IMR-90 (cell line): ENCODE data around the gene USP32. TPM values are rescaled to one million over a fixed set of nuclear protein-coding genes. Genes with fewer than 3 reads are reported as not detected.
"Not testable (repeated sequence)": the region's sequence is repeated elsewhere in the genome, so short reads cannot be mapped to it uniquely, and the experiment has no call there.

Experiments used
- ATAC-seq: fragments of 200-7000 bp; cut with Tn5 transposase; 2 replicates; pipeline ENCODE4 v1.9.1; 2020; ENCODE audit warnings: low read depth, mild to moderate bottlenecking, moderate library complexity
- BruUV-seq: library from RNA; stranded (reverse); fragments of 400-500 nt; replicated peaks from 2 replicates; lab custom pipeline; 2021; lab: Mats Ljungman, UMichigan
- CTCF ChIA-PET: fragments of 300-600 bp; formaldehyde crosslinking; extraction: SDS; loops from one replicate; lab custom pipeline; 2021; ENCODE audit warnings: antibody characterized with exemption; lab: Yijun Ruan, JAX
- POLR2A ChIA-PET: fragments of 300-600 bp; sonication (Branson Sonifier 250); formaldehyde crosslinking; loops from one replicate; lab custom pipeline; 2022; ENCODE audit warnings: antibody characterized with exemption; ENCODE audit not compliant: unreplicated experiment; lab: Charles Lee
- DNase-seq: peaks from one replicate; pipeline ENCODE4 v3.0.0; 2013
- H2AFZ ChIP-seq: replicated peaks from 2 replicates; pipeline ENCODE3; 2013; ENCODE audit warnings: low read length, mild to moderate bottlenecking; ENCODE audit not compliant: poor library complexity
- H2AK5ac ChIP-seq: 2 replicates; pipeline ENCODE4 v1.6.1; 2013; ENCODE audit warnings: low read depth, low read length, inconsistent platforms
- H2AK9ac ChIP-seq: replicated peaks from 2 replicates; pipeline ENCODE3; 2013; ENCODE audit warnings: mild to moderate bottlenecking, low read depth, low read length, moderate library complexity; ENCODE audit not compliant: poor library complexity
- H2BK120ac ChIP-seq: 2 replicates; pipeline ENCODE4 v1.6.1; 2013; ENCODE audit warnings: low read depth, low read length, inconsistent platforms
- H2BK15ac ChIP-seq: 3 replicates; pipeline ENCODE4 v1.6.1; 2013; ENCODE audit warnings: low read depth, low read length, inconsistent platforms
- H2BK20ac ChIP-seq: 2 replicates; pipeline ENCODE4 v1.6.1; 2013; ENCODE audit warnings: low read depth, mild to moderate bottlenecking, inconsistent platforms, low read length, moderate library complexity
- H2BK5ac ChIP-seq: 2 replicates; pipeline ENCODE4 v1.6.1; 2013; ENCODE audit warnings: mild to moderate bottlenecking, low read depth, low read length, inconsistent platforms; ENCODE audit not compliant: poor library complexity, severe bottlenecking
- H3K14ac ChIP-seq: replicated peaks from 2 replicates; pipeline ENCODE4 v1.6.1; 2013; ENCODE audit warnings: low read depth, low read length, inconsistent platforms
- H3K18ac ChIP-seq: 2 replicates; pipeline ENCODE4 v1.6.1; 2013; ENCODE audit warnings: low read depth, low read length, control low read depth
- H3K23ac ChIP-seq: 2 replicates; pipeline ENCODE4 v1.6.1; 2013; ENCODE audit warnings: low read depth, low read length, inconsistent platforms
- H3K27ac ChIP-seq: 2 replicates; pipeline ENCODE4 v1.5.1; 2013; ENCODE audit warnings: mild to moderate bottlenecking, control low read depth, low read length; ENCODE audit not compliant: insufficient read depth
- H3K27me3 ChIP-seq: 2 replicates; pipeline ENCODE4 v1.6.1; 2013; ENCODE audit warnings: low read length; ENCODE audit not compliant: control insufficient read depth, insufficient read depth
- H3K36me3 ChIP-seq: 2 replicates; pipeline ENCODE4 v1.6.1; 2013; ENCODE audit warnings: low read length, mixed read lengths; ENCODE audit not compliant: control insufficient read depth, insufficient read depth
- H3K4ac ChIP-seq: 2 replicates; pipeline ENCODE4 v1.6.1; 2013; ENCODE audit warnings: low read depth, low read length, inconsistent platforms
- H3K4me1 ChIP-seq: 2 replicates; pipeline ENCODE4 v1.6.1; 2013; ENCODE audit warnings: low read length, mixed read lengths; ENCODE audit not compliant: control insufficient read depth, insufficient read depth
- H3K4me2 ChIP-seq: 2 replicates; pipeline ENCODE4 v1.6.1; 2013; ENCODE audit warnings: low read depth, mild to moderate bottlenecking, control low read depth, low read length, moderate library complexity
- H3K4me3 ChIP-seq: 2 replicates; pipeline ENCODE4 v1.5.1; 2013; ENCODE audit warnings: low read depth, mild to moderate bottlenecking, control low read depth, low read length, moderate library complexity; ENCODE audit not compliant: insufficient read depth
- H3K56ac ChIP-seq: 2 replicates; pipeline ENCODE4 v1.6.1; 2013; ENCODE audit warnings: low read length, inconsistent platforms; ENCODE audit not compliant: insufficient read depth; ENCODE audit errors: extremely low read depth
- H3K79me1 ChIP-seq, 2 experiments: 2 replicates each; pipeline ENCODE4 v1.6.1; 2013; ENCODE audit warnings: low read length in 2 of 2, inconsistent platforms in 1 of 2, low read depth in 1 of 2
- H3K9ac ChIP-seq: 2 replicates; pipeline ENCODE4 v1.6.1; 2013; ENCODE audit warnings: low read depth, low read length, control low read depth
- H3K9me1 ChIP-seq: 2 replicates; pipeline ENCODE4 v1.6.1; 2013; ENCODE audit warnings: low read length, inconsistent platforms; ENCODE audit not compliant: insufficient read depth
- H3K9me3 ChIP-seq: 2 replicates; pipeline ENCODE4 v1.6.1; 2013; ENCODE audit warnings: low read length; ENCODE audit not compliant: control insufficient read depth, insufficient read depth
- H4K20me1 ChIP-seq: 2 replicates; pipeline ENCODE4 v1.6.1; 2013; ENCODE audit warnings: low read length, inconsistent platforms; ENCODE audit not compliant: insufficient read depth
- H4K5ac ChIP-seq: 2 replicates; pipeline ENCODE4 v1.6.1; 2013; ENCODE audit warnings: mild to moderate bottlenecking, low read depth, low read length, control low read depth
- H4K8ac ChIP-seq, 2 experiments: 2 replicates each; pipeline ENCODE4 v1.6.1; 2013; ENCODE audit warnings: low read depth in 2 of 2, low read length in 2 of 2, control low read depth in 1 of 2, inconsistent platforms in 1 of 2
- H4K91ac ChIP-seq: 2 replicates; pipeline ENCODE4 v1.6.1; 2013; ENCODE audit warnings: low read depth, low read length, inconsistent platforms; ENCODE audit not compliant: insufficient read depth
- WGBS, 2 experiments: methylation state at CpG; one replicate each; pipeline versions ENCODE4 v1.1.5 to v1.1.7; 2013; ENCODE audit warnings: missing lambda C conversion rate in 2 of 2; ENCODE audit not compliant: insufficient read length in 1 of 2; ENCODE audit errors: extremely low coverage in 2 of 2; 5-methylcytosine and 5-hydroxymethylcytosine counted together
- dilution Hi-C: fragments of 300-500 bp; cut with HindIII; formaldehyde crosslinking; loops from one replicate; pipeline ENCODE4 v1.14.3; 2018; ENCODE audit warnings: low sequenced_read_pairs; ENCODE audit not compliant: unreplicated experiment
- in situ Hi-C: fragments of 300-500 bp; cut with MboI; formaldehyde crosslinking; loops from 3 replicates; pipeline ENCODE4 v1.14.3; 2019; ENCODE audit warnings: low sequenced_read_pairs, inconsistent platforms, mixed read lengths
- intact Hi-C: fragments of 100-400 bp; cut with micrococcal nuclease; formaldehyde crosslinking; loops from 2 replicates; pipeline ENCODE4 v1.10.0; 2022
- polyA plus RNA-seq, 3 experiments: library from polyadenylated mRNA; depleted of rRNA; stranded (reverse); fragments of >200 nt; gene quantifications; 2 replicates each; pipeline ENCODE4 v1.2.3, GENCODE V29; 2012; ENCODE audit warnings: low replicate concordance in 1 of 3
- total RNA-seq: library from RNA; depleted of rRNA; stranded (reverse); fragments of >200 nt; gene quantifications from 2 replicates; pipeline ENCODE4 v1.2.3, GENCODE V29; 2012

USP32 gene
- total and polyA plus RNA-seq, 2 of the 4 experiments (the other 2 are of a cell fraction): 16.8 to 46.8 TPM

DNA sequence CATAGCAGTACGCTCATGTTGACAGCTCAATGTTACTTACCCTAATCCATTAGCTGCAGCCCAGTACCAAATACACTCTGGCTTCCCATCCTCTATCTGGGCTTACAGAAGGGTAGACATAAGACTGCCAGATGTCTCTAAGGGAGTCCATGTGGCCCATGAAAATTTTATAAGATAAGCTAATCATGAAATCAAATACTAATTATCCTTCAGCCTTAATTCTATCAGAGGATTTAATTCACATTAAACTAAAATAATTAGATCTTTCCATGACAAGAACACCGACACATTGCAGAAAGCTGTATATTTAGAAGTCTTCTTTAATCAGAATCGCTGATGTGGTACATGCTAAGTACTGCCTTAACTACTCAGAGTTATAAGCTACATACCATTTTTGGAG lies 198.9 kb downstream of the USP32 start:
- H3K9me1 ChIP-seq, H3K27me3 ChIP-seq, H2AK9ac ChIP-seq, H3K4me3 ChIP-seq, H3K14ac ChIP-seq, H3K79me1 ChIP-seq, DNase-seq, H3K9me3 ChIP-seq, H2BK20ac ChIP-seq, H3K56ac ChIP-seq, H3K18ac ChIP-seq, CTCF ChIA-PET, dilution Hi-C loops, intact Hi-C loops, H4K91ac ChIP-seq, POLR2A ChIA-PET, H3K23ac ChIP-seq, H2BK120ac ChIP-seq, H2AK5ac ChIP-seq, H4K5ac ChIP-seq, H3K9ac ChIP-seq, H3K4me2 ChIP-seq, ATAC-seq, H3K27ac ChIP-seq, H3K4ac ChIP-seq, BruUV-seq, H2BK5ac ChIP-seq, H3K4me1 ChIP-seq, H2BK15ac ChIP-seq, H2AFZ ChIP-seq, H4K20me1 ChIP-seq, H4K8ac ChIP-seq: not testable (repeated sequence)
- H3K36me3 ChIP-seq: peaks cover 36% of the 10 kb centered on the region
- WGBS, 2 experiments: no CpG with 5 or more reads among the region's 3 CpGs
- in situ Hi-C loops: loop anchor here (25.0 kb wide), 1 partner anchor 256 kb away; no protein-coding TSS in a partner anchor

DNA sequence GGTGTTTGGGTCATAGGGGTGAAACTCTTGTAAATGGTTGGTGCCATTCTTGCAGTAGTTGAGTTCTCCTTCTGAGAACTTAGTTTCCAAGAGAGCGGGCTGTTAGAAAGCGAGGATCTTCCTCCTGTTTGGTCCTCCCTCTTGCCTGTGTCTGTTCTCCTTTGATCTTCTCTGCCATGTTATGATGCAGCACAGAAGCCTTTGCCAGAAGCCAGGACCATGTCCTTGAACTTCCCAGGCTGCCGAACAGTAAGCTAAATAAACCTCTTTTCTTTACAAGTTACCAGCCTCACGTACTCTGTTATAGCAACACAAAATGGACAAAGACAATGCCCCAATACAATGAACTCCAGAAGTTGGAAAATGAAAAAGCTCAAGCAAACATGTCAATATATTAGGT lies 201.9 kb downstream of the USP32 start:
- H2BK20ac ChIP-seq, POLR2A ChIA-PET, H2BK5ac ChIP-seq, H3K4me1 ChIP-seq, H3K14ac ChIP-seq, dilution Hi-C loops, H3K27me3 ChIP-seq, H3K9ac ChIP-seq, H3K27ac ChIP-seq, H2BK120ac ChIP-seq, H3K79me1 ChIP-seq, H2BK15ac ChIP-seq, H3K56ac ChIP-seq, intact Hi-C loops, ATAC-seq, H2AK9ac ChIP-seq, BruUV-seq, CTCF ChIA-PET, H3K4me2 ChIP-seq, DNase-seq, H4K5ac ChIP-seq, H3K9me1 ChIP-seq, H3K9me3 ChIP-seq, H3K4me3 ChIP-seq, H2AK5ac ChIP-seq, H3K18ac ChIP-seq, H4K20me1 ChIP-seq, H4K8ac ChIP-seq, H3K4ac ChIP-seq, H3K23ac ChIP-seq, H2AFZ ChIP-seq, H4K91ac ChIP-seq: not testable (repeated sequence)
- WGBS, 2 experiments: 100% methylated on average over 1 of the region's 4 CpGs; no CpG with 5 or more reads in 1 of the 2 experiments
- in situ Hi-C loops: loop anchor here (25.0 kb wide), 1 partner anchor 253 kb away; no protein-coding TSS in a partner anchor
- H3K36me3 ChIP-seq: peaks cover 31% of the 10 kb centered on the region
